Cerebellar nuclear complex (tissue), 1 donor: ENCODE results near the gene MON1A.

ENCODE experiments used
- DNase-seq, 2 experiments: peaks; one replicate each; lab custom pipeline; 2025; lab: John Stamatoyannopoulos, UW

MON1A gene

DNA sequence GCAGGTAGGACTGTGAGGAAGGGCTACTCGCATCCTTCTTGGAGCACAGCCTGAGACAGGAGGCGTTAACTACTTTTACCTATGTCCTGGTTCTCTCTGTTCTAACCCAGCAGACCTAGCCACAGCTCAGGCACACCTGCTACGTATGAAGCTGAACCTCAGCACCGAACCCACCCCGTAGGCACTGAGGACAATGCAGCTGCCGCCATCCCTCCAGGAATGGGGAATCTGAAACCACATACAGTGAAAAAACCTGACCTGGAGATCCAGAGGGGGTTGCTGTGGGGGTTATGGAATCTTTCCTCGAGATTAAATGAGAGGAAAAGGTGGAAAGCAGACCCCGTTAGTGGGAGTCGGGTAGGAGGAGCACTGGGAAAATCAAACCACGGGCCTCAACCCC is 40.3 kb downstream of the MON1A start:
- DNase-seq = no peak

DNA sequence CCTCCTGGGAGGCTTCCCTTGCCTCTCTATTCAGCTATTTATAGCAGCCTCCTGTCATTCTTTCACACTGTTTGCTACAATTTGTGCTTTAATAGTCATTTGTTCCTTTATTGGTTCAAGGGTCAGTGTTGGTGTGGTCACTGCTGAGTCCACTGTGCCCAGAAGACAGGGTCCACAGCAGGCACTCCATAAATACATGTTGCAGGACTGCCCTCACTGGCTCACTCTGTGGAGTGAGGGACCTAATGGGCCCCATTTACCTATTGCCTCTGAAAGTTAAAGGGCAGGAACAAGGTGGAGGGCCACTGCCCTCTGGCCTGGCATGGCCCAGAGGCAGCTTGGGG is 42.7 kb downstream of the MON1A start:
- DNase-seq = no peak

DNA sequence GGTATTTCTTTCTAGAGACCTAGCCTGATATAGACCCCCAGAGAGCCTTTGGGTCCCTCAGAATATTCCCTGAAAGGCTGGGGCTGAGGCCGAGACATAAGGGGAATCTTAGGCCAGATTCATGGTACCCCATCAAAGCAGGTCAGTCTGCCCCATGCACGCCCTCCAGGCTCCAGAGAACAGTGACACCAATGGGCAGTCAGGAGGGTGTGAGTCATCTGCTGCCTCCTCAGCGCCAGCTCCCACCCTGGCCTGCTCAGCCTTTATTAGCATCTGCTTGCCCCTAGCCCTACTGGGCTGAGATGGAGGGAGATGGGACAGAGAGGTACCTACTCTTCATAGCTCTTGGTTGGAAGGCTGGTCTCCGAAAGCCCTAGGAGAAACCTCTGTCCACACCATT is 45.6 kb downstream of the MON1A start:
- DNase-seq = no peak

DNA sequence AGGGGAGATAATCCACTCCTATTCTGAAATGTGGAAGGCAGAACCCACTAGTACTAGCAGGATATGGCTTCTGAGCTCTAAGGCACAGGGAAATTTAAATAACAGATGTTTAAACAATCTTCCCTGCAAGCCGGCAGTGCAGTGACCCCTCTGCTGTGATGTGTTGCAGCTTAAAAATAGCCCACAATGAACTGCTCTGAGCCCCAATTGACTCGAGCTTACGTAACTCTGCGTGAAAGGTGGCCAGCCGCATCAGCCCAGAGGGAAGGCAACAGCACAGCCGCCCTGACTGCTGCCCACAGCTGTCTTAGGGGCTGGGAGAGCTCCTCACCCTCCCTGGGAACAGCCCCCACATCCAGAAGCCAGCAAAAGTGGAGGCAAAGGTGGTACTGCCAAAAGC is 47.4 kb downstream of the MON1A start:
- DNase-seq = no peak

DNA sequence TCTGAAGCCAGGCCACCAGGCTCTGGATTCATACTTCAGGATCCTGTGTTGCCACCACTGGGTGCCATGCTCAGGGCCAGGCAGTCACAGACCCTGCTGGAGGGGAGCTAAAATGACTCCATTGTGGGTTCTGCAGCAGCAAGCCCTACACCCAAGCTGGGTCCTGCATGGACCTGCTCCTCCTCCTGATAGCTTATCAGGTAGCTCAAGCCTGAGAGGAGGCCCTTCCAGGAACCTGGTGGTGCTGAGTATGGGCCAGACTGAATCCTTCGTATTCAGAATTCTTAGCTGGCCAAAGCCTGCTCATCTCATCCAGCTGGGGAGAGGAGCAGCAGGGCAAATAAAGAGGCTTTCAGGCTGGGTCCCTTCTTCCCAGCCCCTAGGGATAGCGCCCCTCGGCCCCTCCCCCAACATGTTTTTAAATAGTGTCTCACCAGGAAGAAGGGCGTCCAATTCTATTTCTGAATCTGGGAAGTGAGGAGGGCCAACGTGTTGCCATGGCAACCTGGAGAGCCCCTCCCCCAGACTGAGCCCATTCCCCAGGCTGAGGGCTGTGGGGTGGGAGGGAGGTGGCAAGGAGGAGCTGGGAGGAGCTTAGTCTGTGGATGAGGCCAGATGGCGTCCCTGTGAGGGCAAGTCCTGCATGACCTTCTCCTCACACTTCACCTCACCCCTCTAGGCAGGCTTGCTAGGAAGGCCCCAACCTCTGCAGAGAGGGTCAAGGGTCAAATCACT is 48.9 kb downstream of the MON1A start:
- no peak for DNase-seq

DNA sequence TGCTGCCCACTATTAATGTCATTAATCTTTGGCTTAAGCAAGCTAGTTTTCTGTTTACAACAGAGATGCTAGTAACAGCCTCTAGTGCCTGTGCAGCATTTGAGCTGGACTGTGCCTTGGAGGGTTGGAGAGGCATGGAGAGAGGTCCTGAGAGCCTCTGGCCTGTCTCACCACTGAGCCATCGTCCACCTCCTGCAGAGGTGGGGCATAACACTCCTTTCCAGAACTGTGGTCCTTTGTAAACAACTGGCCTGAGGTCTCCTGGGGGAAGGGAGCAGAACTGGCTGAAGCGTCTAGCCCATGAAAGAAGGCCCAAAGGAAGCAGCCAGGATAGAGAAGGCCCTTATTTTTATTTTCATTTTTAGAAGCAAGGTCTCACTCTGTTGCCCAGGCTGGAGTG is 49.9 kb downstream of the MON1A start:
- DNase-seq = no peak

DNA sequence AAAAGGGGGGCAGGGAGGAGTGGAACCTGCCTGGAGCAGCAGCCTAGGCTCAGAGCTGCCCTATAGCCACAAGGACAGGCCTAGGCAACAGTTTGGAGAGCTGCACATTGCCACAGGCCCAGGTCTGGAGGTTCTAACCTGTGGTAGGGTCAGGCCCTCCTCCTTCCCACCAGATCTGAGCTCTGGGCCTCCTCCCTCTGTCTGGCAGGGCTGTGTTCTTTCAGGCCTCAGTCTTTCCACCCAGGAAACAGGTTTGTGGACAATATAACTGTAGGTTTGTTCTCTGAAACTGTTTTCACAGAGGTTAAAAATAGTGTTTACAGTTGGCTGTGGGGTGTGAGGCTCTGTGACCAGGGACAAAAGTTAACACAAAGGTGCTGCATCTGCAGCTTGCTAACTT is 50.9 kb downstream of the MON1A start:
- no peak for DNase-seq

DNA sequence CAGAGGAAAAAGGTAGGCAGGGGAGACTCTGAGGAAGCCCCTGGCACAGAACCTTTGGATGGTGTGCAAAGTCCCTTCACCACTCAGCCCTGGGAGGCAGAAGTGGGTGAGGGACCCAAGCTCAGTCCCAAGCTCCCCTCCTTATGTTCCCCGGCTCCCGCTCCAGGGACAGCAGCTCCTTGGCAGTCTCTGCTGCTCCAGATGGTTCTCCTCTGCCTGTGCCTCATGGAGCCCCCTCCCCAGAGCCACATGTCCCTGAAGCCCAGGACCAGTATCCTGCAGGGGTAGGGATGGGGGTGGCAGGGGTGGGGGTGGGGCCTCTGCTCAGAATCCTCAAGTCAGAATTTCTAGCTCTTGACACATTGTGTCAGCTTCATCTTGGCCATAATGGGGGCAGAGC is 51.9 kb downstream of the MON1A start:
- DNase-seq = no peak

DNA sequence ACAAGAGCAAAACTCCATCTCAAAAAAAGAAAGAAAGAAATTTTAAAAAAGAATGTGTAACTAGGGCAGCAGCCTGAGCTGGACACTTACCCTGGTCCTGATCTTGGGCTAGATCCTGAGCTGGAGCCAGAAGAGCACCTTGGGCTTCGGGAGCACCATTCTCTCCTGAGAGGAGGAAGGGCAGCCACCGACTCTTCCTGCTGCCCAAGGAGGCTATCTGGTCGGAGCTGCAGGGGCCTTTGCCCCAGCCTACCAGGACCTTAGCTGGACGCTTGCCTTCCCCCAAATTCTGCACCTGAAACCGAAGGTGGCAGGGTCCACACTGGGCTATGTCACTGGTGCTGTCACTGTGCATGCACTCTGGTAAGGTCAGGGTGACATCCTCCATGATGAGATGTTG is 53.0 kb downstream of the MON1A start:
- DNase-seq = no peak

DNA sequence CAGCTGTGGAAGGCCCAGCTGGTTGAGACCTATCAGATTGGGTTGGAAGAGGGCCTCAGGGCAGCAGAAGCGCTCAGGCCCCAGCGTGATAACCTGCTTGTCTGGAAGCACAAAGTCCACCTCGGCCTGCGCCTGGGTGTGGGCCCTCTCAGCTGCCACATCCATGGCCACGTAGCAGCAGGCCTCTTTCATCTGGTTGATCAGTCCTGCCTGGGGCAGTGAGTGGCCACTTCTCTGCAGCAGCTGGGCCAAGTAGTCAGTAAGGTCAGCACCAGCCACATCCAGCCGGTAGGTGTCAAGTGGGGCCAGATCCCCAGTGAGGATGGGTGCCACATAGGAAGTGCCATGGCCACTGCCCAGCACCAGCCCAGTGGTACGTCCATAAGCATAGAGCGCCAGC is 56.0 kb downstream of the MON1A start:
- no peak for DNase-seq

DNA sequence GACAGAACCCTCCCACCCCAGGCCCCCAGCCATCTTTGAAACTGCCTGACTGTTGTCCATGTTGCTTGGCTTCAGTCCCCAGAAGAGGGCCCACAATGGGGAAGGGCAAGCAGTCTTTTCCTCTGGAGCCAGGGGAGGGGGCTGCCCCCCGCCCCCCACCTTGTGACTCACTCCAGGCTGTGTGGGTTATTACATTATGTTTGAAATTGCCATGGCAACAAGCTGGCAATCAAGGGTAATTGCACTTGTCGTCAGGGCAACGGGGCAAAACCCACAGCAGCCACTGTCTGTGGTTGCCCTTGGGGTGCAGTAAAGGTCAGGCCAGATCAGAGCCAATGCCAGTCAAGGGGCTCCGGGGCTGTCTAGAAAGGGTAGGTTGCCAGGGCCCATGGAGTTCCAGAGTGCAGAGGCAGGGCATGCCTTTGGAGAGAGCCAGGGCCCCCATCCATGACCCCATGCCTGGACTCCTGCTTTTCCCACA is 56.8 kb downstream of the MON1A start:
- DNase-seq = no peak

DNA sequence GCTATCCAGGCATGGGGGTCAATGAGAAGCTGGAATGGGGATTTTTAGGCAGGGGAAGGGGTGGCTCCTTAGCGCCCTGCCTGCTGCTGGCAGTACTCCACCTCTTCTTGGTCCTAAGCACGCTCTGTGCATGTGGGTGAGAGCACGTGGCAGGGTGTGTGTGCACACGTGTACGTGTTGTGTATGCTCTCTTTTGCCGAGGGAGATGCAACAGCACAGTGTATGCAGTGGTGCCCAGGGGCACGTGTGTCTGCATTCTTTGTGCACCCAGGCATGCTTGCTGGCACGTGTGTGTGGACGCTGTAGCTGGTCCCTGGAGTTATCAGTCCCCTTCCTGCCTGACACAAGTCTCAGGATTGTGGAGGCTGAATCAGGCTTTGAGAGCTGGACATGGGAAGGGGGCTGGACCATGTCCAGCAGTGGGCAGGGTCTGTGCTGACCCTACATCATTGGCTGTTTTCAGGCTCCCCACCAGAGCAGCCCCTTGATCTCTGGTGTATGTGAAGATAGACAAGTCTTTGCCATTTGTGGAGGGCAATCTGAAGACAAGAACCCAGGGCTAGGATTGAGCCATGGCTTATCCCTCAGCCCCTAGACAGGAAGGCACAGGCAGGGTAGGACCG is 58.0 kb downstream of the MON1A start:
- no peak for DNase-seq

DNA sequence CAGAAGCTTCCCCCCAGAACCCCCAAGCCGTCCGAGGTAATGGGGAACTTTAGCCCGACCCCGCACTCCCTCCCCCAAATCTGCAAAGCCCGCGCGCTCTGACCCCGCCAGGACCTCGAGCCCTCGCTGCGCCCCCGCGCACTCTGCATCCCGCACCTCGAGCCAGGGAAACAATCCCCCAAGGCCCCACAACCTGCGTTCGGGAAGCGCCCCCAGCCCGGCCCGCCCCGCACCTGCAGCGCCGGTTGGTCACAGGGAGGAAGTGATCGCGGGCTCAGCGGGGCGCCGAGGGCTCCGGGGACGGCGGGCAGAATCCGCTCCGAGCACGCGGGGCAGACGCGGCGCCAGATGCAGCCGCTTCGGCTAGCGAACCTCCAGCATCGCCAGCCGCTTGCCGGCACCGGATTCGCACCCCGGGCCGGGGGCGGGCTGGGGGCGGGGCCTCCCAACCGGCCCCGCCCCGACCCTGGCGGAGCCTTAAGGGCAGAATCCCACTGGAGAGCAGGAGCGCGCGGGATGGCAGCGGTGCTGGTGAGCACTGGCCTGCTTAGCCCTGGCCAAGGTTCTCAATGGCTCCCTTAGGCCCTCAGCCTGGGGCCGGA is 60.0 kb downstream of the MON1A start, which contains the start of gene CAMKV:
TSS of gene CAMKV (minus strand) at position 382 of the 602 bp plus-strand sequence. CDS start 7,518 bp downstream, outside the sequence.
- no peak for DNase-seq

DNA sequence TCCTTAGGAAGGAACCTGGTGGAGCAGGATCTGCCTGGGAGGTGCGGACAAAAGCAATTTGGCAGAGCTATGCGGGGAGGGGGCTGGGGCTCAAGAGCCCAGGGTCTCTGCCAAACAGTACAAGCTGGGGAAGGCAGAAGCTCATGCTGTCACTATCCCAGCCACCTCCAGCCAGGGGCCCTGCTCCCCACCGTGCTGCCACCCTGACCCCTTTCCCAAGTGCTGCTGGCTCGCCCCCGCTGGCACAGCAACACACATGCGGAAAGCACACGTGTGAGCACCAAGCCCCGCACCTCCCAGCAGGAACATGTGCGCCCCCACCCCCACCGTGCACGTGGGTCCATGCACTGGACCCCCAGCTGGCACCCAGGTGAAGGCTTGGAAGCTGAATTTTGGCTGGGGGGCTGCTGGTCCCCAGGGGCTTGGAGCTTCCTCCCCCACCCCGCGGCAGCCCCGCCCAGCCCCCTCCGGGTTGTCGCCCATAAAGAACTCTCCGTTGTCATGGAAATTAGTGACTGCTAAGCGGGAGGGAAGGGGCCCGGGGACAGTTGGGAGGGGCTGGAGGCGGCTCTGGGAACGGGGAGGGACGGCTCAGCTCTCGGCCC is 60.6 kb downstream of the MON1A start:
- DNase-seq = no peak

DNA sequence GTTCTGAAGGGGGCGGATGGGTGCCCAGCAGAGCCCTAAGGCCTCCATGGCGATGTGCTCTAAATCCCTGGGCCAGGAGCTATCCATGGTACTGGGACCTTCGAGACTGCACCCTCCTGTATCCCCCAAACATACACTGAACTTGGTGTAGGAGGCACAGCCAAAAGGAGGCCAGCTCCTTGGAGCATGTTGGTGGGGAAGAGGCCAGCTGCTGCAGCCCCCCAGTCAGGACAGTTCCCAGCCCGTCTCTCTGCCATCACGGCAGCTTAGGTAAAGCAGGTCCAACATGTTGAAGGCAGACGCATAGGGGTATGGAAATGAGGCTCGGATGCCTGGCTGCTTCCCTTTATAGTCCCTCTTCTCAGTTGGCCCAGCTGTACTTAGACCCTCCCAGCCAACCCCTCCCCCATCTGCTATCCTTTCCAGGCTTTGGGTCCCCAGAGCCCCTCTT is 61.7 kb downstream of the MON1A start:
- no peak for DNase-seq

DNA sequence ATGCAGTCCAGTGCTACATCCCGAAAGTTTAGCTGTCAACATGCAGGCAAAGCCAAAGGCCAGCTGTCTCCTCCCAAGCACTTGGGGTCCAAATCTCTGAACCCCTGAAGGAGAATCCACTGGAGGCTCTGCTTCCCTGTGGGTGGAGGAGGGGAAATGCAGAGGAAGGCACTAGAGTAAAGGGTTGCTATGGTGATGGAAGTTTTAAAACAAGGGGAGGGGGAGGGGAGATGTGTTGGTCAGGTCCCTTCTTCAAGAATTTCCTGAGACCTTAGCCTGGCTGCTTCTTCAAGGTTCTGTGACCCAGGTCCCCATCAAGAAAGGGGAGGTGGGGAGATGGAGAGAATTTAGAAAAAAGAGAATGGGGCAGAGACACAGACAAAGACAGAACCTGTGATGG is 62.2 kb downstream of the MON1A start:
- DNase-seq = no peak

DNA sequence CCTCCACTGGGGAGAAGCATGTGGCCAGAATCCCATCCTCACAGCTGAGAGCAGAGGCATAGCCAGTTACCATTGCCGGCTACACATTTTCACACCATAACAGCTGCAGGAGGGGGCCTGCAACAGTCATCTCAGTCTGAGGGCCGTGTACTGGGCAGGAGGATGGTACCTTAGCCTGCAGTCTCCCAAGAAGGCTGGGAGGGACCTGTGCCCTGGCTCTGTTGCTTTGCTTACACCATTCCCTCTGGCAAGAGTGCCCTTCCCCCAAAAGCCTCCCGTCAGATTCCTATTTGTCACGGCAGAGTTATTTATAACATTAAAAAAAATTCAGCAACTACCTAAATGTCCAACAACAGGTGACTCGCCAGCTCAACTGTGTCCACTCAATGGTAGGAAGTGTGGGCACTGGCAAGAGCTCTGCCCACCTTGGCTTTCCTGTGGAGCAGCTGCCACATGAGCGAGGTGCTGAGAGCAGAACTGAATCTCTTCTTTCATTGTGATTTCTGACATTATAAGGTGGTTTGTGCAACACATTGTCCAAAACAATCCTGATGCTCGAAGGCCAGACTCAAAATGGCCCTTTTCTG is 64.3 kb downstream of the MON1A start:
- no peak for DNase-seq

DNA sequence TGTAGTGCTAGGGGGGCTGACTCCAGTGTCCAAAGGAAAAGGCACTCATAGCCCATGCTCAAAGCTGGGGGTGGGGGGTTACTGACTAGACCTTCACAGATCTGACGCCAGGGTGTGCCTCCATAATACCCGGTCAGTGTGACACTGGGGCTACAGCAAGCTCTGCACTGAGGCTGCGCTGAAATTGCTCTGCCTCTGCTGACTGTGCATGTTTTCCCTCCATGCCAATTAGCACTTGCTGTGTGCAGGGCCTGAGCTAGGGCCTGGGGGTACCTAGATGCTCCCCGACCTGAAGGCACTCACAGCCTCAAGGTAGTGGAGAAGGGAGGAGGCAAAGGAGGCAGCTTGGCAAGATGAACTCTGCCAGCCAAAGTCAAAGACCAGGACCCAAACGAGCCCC is 65.1 kb downstream of the MON1A start:
- DNase-seq = no peak

DNA sequence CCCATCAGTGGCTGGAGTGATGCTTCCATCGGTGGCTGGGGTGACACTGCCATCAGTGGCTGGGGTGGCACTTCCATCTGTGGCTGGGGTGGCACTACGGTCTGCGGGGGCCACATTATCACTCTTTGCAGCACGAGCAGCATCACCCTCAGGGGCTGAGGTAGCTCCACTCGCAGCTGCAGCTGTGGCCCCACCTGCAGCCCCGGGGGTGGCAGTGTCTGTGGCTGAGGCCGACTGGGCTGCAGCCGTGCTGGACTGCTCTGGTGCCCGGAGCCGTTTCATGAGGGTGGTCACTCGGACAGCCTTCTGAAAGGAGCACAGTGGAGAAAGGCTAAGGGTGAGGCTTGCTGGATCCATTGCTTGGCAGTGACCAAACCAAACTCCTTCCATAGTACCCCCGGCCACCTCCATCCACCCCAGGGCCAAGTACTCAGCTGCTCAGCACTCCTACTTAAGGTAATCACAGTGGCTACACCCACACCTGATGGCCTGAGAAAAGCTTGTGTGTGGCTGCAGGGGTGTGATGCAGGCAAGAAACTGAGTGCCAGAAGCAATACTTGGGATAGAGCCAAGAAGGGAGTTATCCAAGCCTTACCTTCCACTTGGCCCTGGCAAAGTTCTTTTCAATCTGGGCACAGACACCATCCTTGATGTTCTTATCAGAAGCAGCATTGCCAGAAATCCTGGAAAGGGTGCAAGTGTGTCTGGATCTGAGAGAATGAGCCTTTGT is 69.9 kb downstream of the MON1A start:
- DNase-seq = no peak
